Neural cell (in vitro differentiated cells): ENCODE results near the gene NAPG. TPM values are rescaled to one million over a fixed set of nuclear protein-coding genes. Genes with fewer than 3 reads are reported as not detected.

Experiments used
- H2AFZ ChIP-seq: fragments of 200-600, 300-800 bp; sonication (generic), shearing (Covaris generic); 2 replicates; pipeline ENCODE4 v1.6.0; 2014; ENCODE audit warnings: low read depth, mild to moderate bottlenecking, antibody characterized with exemption, low read length, moderate library complexity
- H3F3A ChIP-seq: fragments of 200-600 bp; shearing (Covaris generic); 2 replicates; pipeline ENCODE4 v1.6.1; 2016; ENCODE audit warnings: mild to moderate bottlenecking, moderate library complexity, mixed read lengths, antibody characterized with exemption, low read length; ENCODE audit not compliant: insufficient read depth, poor library complexity, severe bottlenecking
- H3K27ac ChIP-seq: fragments of 200-600, 300-800 bp; sonication (generic), shearing (Covaris generic); 2 replicates; pipeline ENCODE4 v1.5.1; 2014; ENCODE audit warnings: mild to moderate bottlenecking, low read length, moderate library complexity
- H3K27me3 ChIP-seq: fragments of 300-800, 200-600 bp; sonication (generic), shearing (Covaris generic); 2 replicates; pipeline ENCODE4 v1.6.0; 2014; ENCODE audit warnings: mild to moderate bottlenecking, low read depth, low read length, moderate library complexity; ENCODE audit not compliant: insufficient read depth
- H3K36me3 ChIP-seq: fragments of 300-800, 200-600 bp; sonication (generic), shearing (Covaris generic); 2 replicates; pipeline ENCODE4 v1.5.1; 2014; ENCODE audit warnings: mild to moderate bottlenecking, antibody characterized with exemption, low read length, moderate library complexity; ENCODE audit not compliant: insufficient read depth
- H3K4me2 ChIP-seq: fragments of 300-800, 200-600 bp; sonication (generic), shearing (Covaris generic); 2 replicates; pipeline ENCODE4 v1.6.0; 2014; ENCODE audit warnings: mild to moderate bottlenecking, low read length
- H3K4me3 ChIP-seq: fragments of 300-800, 200-600 bp; sonication (generic), shearing (Covaris generic); 2 replicates; pipeline ENCODE4 v1.5.1; 2014; ENCODE audit warnings: mild to moderate bottlenecking, low read length, moderate library complexity
- H3K79me2 ChIP-seq: fragments of 200-600 bp; shearing (Covaris generic); replicated peaks from 2 replicates; pipeline ENCODE4 v1.6.0; 2014; ENCODE audit warnings: mild to moderate bottlenecking, low read length, moderate library complexity; ENCODE audit not compliant: insufficient read depth
- H3K9ac ChIP-seq: fragments of 300-800, 200-600 bp; sonication (generic), shearing (Covaris generic); 2 replicates; pipeline ENCODE4 v1.6.1; 2016; ENCODE audit warnings: mild to moderate bottlenecking, low read length, mixed read lengths
- H3K9me2 ChIP-seq: fragments of 200-600 bp; shearing (Covaris generic); 2 replicates; pipeline ENCODE4 v1.6.1; 2016; ENCODE audit warnings: mild to moderate bottlenecking, low read length, mixed read lengths; ENCODE audit not compliant: insufficient read depth
- H3K9me3 ChIP-seq: fragments of 200-600, 300-800 bp; sonication (generic), shearing (Covaris generic); 2 replicates; pipeline ENCODE4 v1.6.1; 2016; ENCODE audit warnings: mild to moderate bottlenecking, mixed run types, low read length, moderate library complexity, mixed read lengths
- H4K20me1 ChIP-seq: fragments of 200-600 bp; shearing (Covaris generic); 2 replicates; pipeline ENCODE4 v1.6.1; 2016; ENCODE audit warnings: mild to moderate bottlenecking, mixed run types; ENCODE audit not compliant: insufficient read depth
- CTCF ChIP-seq: fragments of 450-650 bp; IDR thresholded peaks from 2 replicates; pipeline ENCODE4 v1.5.1; 2014; ENCODE audit warnings: antibody characterized with exemption, mild to moderate bottlenecking, moderate library complexity; ENCODE audit not compliant: poor library complexity, severe bottlenecking
- EP300 ChIP-seq: fragments of 450-650 bp; conservative IDR thresholded peaks from 2 replicates; pipeline ENCODE4 v1.6.1; 2014; ENCODE audit warnings: antibody characterized with exemption, mild to moderate bottlenecking, moderate library complexity; ENCODE audit not compliant: poor library complexity, severe bottlenecking
- EZH2 ChIP-seq: fragments of 200-600, 300-800 bp; shearing (Covaris generic), sonication (generic); IDR thresholded peaks from 2 replicates; pipeline ENCODE4 v1.6.1; 2014; ENCODE audit warnings: antibody characterized with exemption, low read length, borderline replicate concordance, mild to moderate bottlenecking; ENCODE audit not compliant: insufficient read depth, poor library complexity, severe bottlenecking
- MXI1 ChIP-seq: fragments of 450-650 bp; conservative IDR thresholded peaks from 2 replicates; pipeline ENCODE4 v1.6.1; 2014; ENCODE audit warnings: antibody characterized with exemption, mild to moderate bottlenecking; ENCODE audit not compliant: poor library complexity, severe bottlenecking
- POLR2AphosphoS5 ChIP-seq: IDR thresholded peaks from 2 replicates; pipeline ENCODE4 v1.6.1; 2012
- RAD21 ChIP-seq: fragments of 450-650 bp; conservative IDR thresholded peaks from 2 replicates; pipeline ENCODE4 v1.6.1; 2014; ENCODE audit warnings: antibody characterized with exemption, mild to moderate bottlenecking, moderate library complexity
- REST ChIP-seq: IDR thresholded peaks from 2 replicates; pipeline ENCODE4 v1.6.1; 2012; ENCODE audit warnings: borderline replicate concordance
- SMC3 ChIP-seq: fragments of 450-650 bp; conservative IDR thresholded peaks from 2 replicates; pipeline ENCODE4 v1.6.1; 2014; ENCODE audit warnings: antibody characterized with exemption, mild to moderate bottlenecking, moderate library complexity; ENCODE audit not compliant: poor library complexity
- TAF1 ChIP-seq: IDR thresholded peaks from 2 replicates; pipeline ENCODE4 v1.6.1; 2012; ENCODE audit warnings: low read depth
- polyA plus RNA-seq: library from polyadenylated mRNA; depleted of rRNA; stranded (reverse); fragments of >200 nt; gene quantifications from 2 replicates; pipeline ENCODE4 v1.2.3, GENCODE V29; 2014

Gene NAPG
- polyA plus RNA-seq, 1 donor from 2014 or later, result 93.9 TPM

- Histone ChIP-seq H3K36me3 (no peaks in the 10 kb centered on the region), H3K9me3 (no peaks in the 10 kb centered on the region), H3K79me2 (no peaks in the 10 kb centered on the region), H3K9ac (no peak overlapping the region), H3K9me2 (no peaks in the 10 kb centered on the region), H3K4me2 (no peak overlapping the region), H3F3A (no peaks in the 10 kb centered on the region), H3K27me3 (no peaks in the 10 kb centered on the region), H4K20me1 (no peaks in the 10 kb centered on the region), H3K27ac (no peak overlapping the region), H2AFZ (no peak overlapping the region), H3K4me3 (no peak overlapping the region)
- TF ChIP-seq MXI1 (no peak), CTCF (no peak), REST (no peak), EP300 (no peak), POLR2AphosphoS5 (no peak), EZH2 (no peak)
Observed at GRCh38 chr18:10588975-10589374, 63.1 kb downstream of the NAPG start.

- H4K20me1 ChIP-seq, result no peaks in the 10 kb centered on the region
- H3F3A ChIP-seq, result no peaks in the 10 kb centered on the region
- H3K9me3 ChIP-seq, result no peaks in the 10 kb centered on the region
- no peaks in the 10 kb centered on the region for H3K79me2 ChIP-seq
- no peaks in the 10 kb centered on the region for H3K36me3 ChIP-seq
- H3K27me3 ChIP-seq, result no peaks in the 10 kb centered on the region
- no peaks in the 10 kb centered on the region for H3K9me2 ChIP-seq
- H3K9ac ChIP-seq, result no peak overlapping the region
- H3K4me3 ChIP-seq, result no peak overlapping the region
- no peak for TF ChIP-seq CTCF
- TF ChIP-seq SMC3, result no peak
- no peak for TF ChIP-seq POLR2AphosphoS5
- TF ChIP-seq TAF1, result no peak
- TF ChIP-seq REST, result no peak
- no peak for TF ChIP-seq RAD21
- no peak for TF ChIP-seq MXI1
- no peak for TF ChIP-seq EZH2
- no peak for TF ChIP-seq EP300
- no peak overlapping the region for H3K27ac ChIP-seq
- no peak overlapping the region for H2AFZ ChIP-seq
- H3K4me2 ChIP-seq, result no peak overlapping the region
Observed at GRCh38 chr18:10590412-10590811, 64.6 kb downstream of the NAPG start.
